Measurements from ENCODE around the gene GGCX. TPM values are rescaled to one million over a fixed set of nuclear protein-coding genes. Genes with fewer than 3 reads are reported as not detected.
"Not testable (repeated sequence)": the region's sequence is repeated elsewhere in the genome, so short reads cannot be mapped to it uniquely, and the experiment has no call there.

The GGCX gene
- total RNA-seq, 1 donor from 2014 or later = 26.9 TPM

DNA sequence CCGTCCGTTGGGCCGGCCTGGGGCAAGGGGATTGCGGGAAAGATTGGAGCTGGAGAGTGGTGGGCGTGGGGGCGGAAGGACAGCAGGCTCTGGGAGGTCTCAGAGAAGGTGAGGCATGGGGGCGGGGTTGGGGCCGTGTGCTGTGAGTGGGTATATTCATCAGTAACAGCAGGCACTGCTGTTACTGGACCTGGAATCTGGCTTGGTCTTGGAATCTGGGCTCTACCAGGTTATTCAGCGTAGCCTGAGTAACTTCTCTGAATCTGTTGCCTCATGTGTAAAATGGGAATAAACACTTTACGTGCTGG lies 34.7 kb upstream of the GGCX start:
- ATAC-seq (no peak), DNase-seq (ENCODE audit: missing footprints) (no peak)

DNA sequence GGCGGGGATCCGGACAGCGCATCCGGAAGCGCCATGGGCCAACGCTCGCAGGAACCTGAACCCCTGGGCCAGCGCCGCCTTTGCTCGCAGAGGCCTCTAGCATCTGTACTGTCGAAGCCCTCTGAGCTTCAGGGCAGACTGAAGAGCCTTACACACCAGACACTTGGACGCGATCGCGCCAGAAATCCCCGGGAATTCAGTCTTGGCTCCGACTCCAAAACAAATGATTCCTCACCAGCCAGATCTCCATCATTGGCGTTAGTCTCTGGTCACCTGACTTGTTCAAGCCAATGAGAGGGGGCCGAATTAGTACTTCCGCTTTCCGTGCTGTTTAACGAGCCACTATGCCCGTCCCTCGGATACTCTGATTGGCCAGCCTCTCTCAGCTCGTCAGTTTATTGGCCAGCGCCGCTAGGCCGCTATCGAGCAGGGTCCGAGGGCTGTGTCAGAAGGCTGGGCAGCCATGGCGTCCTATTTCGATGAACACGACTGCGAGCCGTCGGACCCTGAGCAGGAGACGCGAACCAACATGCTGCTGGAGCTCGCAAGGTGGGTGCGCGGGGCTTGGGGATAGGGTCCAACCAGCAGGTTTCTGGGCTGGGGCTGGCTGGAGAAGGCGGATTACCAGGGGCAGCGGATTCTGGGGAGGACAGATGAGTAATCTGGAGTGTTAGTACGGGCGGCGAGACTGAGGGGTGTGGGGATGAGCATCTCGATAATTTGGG lies 34.2 kb upstream of the GGCX start, which contains the start of gene RNF181:
TSS of gene RNF181 (plus strand) at position 445 of the 725 bp plus-strand sequence. CDS start at position 464, 19 bp downstream.
- DNase-seq (ENCODE audit: missing footprints) (peak; percentile 97), ATAC-seq (peak; percentile 97)
- intact Hi-C loops (cut with DNase I) = loop anchor here (5.0 kb wide), 1 partner anchor 33 kb away; the partner anchor contains the start of gene GGCX

More for the DNA sequence above, 34.7 kb upstream of the GGCX start:
- intact Hi-C loops (cut with DNase I) = loop anchor here (5.0 kb wide), 1 partner anchor 34 kb away; the partner anchor contains the start of gene GGCX

- intact Hi-C loops (cut with DNase I) = loop anchor here (5.0 kb wide), 1 partner anchor 33 kb away; the partner anchor contains the start of gene GGCX
- ATAC-seq (no peak), DNase-seq (ENCODE audit: missing footprints) (no peak)
Observed at GRCh38 chr2:85594715-85595300, 33.5 kb upstream of the GGCX start.

DNA sequence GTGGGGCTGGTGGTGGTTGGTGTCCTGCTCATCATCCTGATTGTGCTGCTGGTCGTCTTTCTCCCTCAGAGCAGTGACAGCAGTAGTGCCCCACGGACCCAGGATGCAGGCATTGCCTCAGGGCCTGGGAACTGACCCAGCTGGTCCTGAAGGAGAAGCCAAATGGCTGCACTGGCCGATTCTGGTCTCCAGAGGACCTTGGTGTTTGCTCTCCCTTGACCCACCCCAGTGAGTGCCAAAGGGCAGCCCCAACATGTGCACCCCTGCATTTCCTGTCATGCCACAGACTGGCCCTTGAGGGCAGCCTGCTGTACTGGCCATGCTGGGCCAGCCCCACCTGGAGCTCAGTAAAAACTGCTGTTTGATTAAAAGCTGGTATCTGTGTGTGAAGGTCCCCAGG lies 31.7 kb upstream of the GGCX start:
- intact Hi-C loops (cut with DNase I) = no loop called here
- ATAC-seq (no peak), DNase-seq (ENCODE audit: missing footprints) (no peak)

DNA sequence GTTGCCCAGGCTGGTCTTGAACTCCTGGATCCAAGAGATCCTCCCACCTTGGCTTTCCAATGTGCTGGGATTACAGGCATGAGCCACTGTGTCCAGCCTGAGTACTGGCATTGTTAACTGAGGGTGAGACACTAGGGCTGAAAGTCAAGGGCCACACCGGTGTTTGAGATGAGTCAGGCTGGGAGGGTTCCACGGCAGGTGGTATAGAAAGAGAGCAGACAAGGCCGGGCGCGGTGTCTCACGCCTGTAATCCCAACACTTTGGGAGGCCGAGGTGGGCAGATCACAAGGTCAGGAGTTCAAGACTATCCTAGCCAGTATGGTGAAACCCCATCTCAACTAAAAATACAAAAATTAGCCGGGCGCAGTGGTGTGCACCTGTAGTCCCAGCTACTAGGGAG lies 31.0 kb upstream of the GGCX start:
- DNase-seq (ENCODE audit: missing footprints); ATAC-seq; intact Hi-C loops (cut with DNase I): not testable (repeated sequence)

DNA sequence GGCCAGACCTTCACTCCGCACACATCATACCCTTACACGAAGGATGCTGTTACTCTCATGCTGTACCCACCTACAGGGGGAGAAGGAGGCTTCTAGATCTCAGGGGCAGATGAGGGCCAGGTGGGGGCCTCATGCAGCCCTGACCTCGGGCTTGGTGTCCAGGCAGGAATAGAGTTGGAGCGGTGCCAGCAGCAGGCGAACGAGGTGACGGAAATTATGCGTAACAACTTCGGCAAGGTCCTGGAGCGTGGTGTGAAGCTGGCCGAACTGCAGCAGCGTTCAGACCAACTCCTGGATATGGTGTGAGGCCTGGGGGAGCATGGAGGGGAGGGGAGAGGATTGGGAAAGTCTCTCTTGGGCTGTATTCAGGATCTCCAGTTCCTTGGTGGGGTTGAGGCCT lies 30.3 kb upstream of the GGCX start:
- ATAC-seq (no peak), DNase-seq (ENCODE audit: missing footprints) (no peak)
- intact Hi-C loops (cut with DNase I) = no loop called here

- intact Hi-C loops (cut with DNase I) = no loop called here
- DNase-seq (ENCODE audit: missing footprints) = no peak
- ATAC-seq = no peak
Observed at GRCh38 chr2:85590950-85591349, 29.7 kb upstream of the GGCX start.

- no peak for DNase-seq (ENCODE audit: missing footprints)
- intact Hi-C loops (cut with DNase I) = no loop called here
Observed at GRCh38 chr2:85589982-85590791, 28.9 kb upstream of the GGCX start.

DNA sequence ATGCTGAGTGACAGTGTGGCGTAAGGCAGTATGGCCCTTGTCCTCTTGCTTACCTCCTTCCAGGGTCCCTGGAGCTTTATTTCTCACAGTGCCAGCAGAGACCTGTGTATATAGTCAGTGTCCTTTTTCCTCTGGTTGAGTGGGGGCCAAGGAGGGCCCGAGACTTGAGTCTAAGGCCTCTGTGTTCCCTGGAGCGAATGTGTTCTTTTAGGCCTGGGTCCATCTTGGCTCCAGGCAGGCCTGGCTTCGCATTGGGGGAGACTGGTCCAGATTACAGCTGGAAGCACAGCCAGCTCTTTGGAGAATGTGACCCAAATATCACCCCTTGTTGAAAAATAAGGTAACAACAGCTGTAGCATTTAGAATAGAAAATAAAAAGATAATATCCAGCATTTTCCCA lies 27.9 kb upstream of the GGCX start:
- intact Hi-C loops (cut with DNase I) = no loop called here
- ATAC-seq (peak; percentile 58), DNase-seq (ENCODE audit: missing footprints) (no peak)

More at GRCh38 chr2:85589982-85590791, 28.9 kb upstream of the GGCX start:
- peak; percentile 38 for ATAC-seq

- intact Hi-C loops (cut with DNase I) = no loop called here
- DNase-seq (ENCODE audit: missing footprints) = no peak
- no peak for ATAC-seq
Observed at GRCh38 chr2:85588645-85589044, 27.4 kb upstream of the GGCX start.

- ATAC-seq = no peak
- DNase-seq (ENCODE audit: missing footprints) = no peak
- intact Hi-C loops (cut with DNase I) = no loop called here
Observed at GRCh38 chr2:85588236-85588635, 26.9 kb upstream of the GGCX start.

DNA sequence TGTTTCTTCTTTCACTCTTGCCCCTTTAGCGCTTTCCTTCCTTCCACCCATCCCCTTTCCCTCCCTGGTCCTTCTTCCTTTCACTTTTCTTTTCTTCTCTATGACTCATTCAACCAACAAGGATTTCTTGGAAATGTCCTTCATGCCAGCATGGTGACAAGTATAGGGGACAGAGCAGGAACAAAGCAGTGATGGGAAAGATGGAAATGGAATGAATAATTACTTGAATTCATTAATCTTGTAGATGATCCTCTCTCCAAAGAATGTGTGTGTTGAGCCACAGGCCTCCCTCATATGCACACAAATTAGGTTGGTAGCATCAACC lies 24.4 kb upstream of the GGCX start:
- ATAC-seq (no peak), DNase-seq (ENCODE audit: missing footprints) (no peak)
- intact Hi-C loops (cut with DNase I) = no loop called here

DNA sequence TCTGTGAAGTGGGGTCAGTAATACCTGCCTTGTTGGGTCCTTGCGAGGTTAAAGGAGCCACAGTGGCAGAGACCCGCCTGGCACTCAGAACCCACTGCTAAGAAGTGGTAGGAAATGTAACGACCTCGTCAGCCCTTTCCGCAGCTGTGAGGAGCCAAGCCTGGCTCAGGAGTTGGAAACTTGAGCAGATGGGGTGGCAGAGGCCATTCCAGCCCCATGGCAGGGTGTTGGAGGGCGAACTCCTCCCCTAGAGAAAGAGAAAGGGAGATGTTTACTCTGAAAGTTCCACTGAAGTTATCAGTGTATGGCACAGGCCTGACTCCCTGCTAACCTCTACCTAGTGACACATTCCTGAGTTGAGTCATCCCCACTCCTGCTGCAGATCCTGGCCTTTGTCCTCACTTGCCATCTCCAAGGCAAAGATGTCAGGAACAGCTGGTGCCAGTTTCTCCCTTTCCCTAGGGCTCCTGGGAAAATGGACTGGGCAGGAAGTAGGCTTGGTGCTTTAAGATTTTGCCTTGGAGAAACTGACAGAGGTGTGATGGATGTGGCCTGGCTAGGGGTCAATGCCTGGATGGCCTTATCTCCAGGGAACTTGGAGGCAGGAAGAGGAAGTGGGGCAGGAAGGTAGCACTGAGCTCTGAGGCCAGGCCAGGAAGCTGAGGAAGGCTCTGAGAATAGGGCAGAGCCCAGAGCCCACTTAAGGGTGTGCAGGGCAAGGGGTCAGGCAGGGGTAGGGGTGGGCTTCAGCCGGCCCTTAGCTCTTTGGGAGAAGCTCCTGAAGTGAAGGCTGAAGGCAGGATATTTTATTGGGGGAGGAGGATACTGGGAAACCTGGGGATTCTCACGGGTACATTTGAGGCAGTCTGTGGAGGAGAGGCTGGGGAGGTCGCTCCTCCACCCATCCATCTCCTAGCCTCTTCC lies 23.8 kb upstream of the GGCX start:
- peak; percentile 37 for ATAC-seq
- intact Hi-C loops (cut with DNase I) = no loop called here
- DNase-seq (ENCODE audit: missing footprints) = no peak

- DNase-seq (ENCODE audit: missing footprints) (peak; percentile 79), ATAC-seq (peak; percentile 47)
- intact Hi-C loops (cut with DNase I) = no loop called here
Observed at GRCh38 chr2:85584354-85584856, 23.1 kb upstream of the GGCX start, which contains the start of gene VAMP5. Gene VAMP5 (plus strand): TSS chr2:85584431. CDS start chr2:85584491, 60 bp downstream.

DNA sequence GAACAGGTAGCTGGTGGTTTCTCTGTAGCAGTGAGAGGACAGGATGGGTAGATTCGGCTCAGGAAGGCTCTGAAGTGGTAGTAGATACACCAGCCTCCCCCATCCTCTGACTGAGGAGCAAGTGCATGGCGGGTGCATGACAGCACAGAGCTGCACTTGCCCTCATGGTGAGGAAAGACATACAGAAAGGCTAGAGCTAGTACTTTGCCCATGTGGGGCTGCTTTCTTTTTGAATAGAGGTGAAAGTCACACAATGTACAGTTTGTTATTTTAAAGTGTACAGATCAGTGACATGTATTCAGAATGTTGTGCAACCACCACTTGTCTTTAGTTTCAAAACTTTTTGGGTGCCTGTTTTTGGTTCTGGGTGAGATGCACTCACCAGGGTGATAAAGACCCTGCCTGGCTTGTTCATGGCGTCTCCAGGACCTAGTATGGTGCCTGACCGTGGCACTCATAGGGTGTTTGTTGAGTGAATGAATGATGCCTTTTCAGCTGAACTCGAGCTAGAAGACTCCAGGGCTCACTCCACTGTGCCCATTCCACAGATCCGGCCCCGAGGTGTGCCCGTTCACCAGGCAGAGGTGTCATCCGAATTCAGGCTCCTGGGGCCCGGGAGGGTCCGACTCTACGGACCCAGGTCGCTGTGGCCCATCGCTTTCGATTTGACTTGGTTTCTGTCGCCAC lies 22.5 kb upstream of the GGCX start:
- ATAC-seq (peak; percentile 1), DNase-seq (ENCODE audit: missing footprints) (no peak)
- intact Hi-C loops (cut with DNase I) = no loop called here

DNA sequence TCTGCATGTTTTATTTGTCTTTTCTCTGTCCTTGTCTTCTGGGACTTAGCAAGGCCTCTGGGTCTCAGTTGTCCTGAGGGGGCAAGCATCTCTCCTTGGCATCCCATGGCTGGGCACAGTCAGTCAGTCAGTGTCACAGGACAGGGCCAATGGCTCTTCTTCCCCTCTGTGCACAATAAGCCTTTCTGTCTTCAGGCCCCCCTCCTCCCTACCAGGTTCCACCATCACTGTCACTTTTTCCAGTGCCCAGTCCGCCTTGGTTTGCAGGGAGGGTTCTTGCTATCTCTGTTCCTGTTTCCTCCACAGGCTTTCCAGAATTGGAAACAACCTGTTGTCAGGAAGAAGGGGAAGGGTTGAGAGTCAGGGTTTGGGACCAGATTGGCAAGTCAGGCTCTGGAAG lies 21.2 kb upstream of the GGCX start:
- ATAC-seq (no peak), DNase-seq (ENCODE audit: missing footprints) (no peak)
- intact Hi-C loops (cut with DNase I) = no loop called here

GRCh38 chr2:85580206-85580605 lies 18.9 kb upstream of the GGCX start:
- intact Hi-C loops (cut with DNase I) = no loop called here
- ATAC-seq (no peak), DNase-seq (ENCODE audit: missing footprints) (no peak)
